GM23338 (cell line): ENCODE measurements around the gene KRTAP10-9. TPM values are rescaled to one million over a fixed set of nuclear protein-coding genes. Genes with fewer than 3 reads are reported as not detected.

ENCODE experiments used
- ATAC-seq: fragments of 200-7000 bp; cut with Tn5 transposase; 3 replicates; pipeline ENCODE4 v1.9.1; 2020
- DNase-seq: peaks from one replicate; pipeline ENCODE4 v3.0.0-alpha.2; 2015; ENCODE audit warnings: low spot score
- H2AFZ ChIP-seq: fragments of 200-600 bp; sonication (generic); 2 replicates; pipeline ENCODE4 v1.8.0; 2016; ENCODE audit warnings: antibody characterized with exemption, mild to moderate bottlenecking, moderate library complexity
- H3F3A ChIP-seq: fragments of 200-600 bp; sonication (generic); replicated peaks from 2 replicates; pipeline ENCODE4 v1.8.0; 2017; ENCODE audit warnings: antibody characterized with exemption, mixed run types, low read depth
- H3K27ac ChIP-seq: fragments of 200-600 bp; sonication (generic); 2 replicates; pipeline ENCODE4 v1.6.1; 2016; ENCODE audit warnings: low read depth
- H3K27me3 ChIP-seq: fragments of 200-600 bp; sonication (generic); 2 replicates; pipeline ENCODE4 v1.8.0; 2016; ENCODE audit warnings: mild to moderate bottlenecking, mixed run types, moderate library complexity; ENCODE audit not compliant: insufficient read depth
- H3K36me3 ChIP-seq: fragments of 200-600 bp; sonication (generic); 2 replicates; pipeline ENCODE4 v1.8.0; 2016; ENCODE audit warnings: mild to moderate bottlenecking; ENCODE audit not compliant: insufficient read depth
- H3K4me1 ChIP-seq: fragments of 200-600 bp; sonication (generic); 2 replicates; pipeline ENCODE4 v1.8.0; 2016; ENCODE audit warnings: mild to moderate bottlenecking, moderate library complexity; ENCODE audit not compliant: insufficient read depth
- H3K4me2 ChIP-seq: fragments of 200-600 bp; sonication (generic); 2 replicates; pipeline ENCODE4 v1.7.1; 2017; ENCODE audit warnings: mixed run types
- H3K4me3 ChIP-seq: fragments of 200-600 bp; sonication (generic); 2 replicates; pipeline ENCODE4 v1.6.1; 2016; ENCODE audit warnings: mixed run types
- H3K79me2 ChIP-seq: fragments of 200-600 bp; sonication (generic); replicated peaks from 2 replicates; pipeline ENCODE4 v1.8.0; 2017; ENCODE audit warnings: mild to moderate bottlenecking; ENCODE audit not compliant: insufficient read depth
- H3K9me2 ChIP-seq: fragments of 200-600 bp; sonication (generic); 2 replicates; pipeline ENCODE4 v1.8.0; 2017; ENCODE audit not compliant: insufficient read depth
- H4K20me1 ChIP-seq: fragments of 200-600 bp; sonication (generic); replicated peaks from 2 replicates; pipeline ENCODE4 v1.8.0; 2017; ENCODE audit warnings: mild to moderate bottlenecking; ENCODE audit not compliant: insufficient read depth
- H3K27ac Mint-ChIP-seq: 2 replicates; pipeline ENCODE4 v1.8.0; 2020; ENCODE audit warnings: inconsistent platforms, mild to moderate bottlenecking, moderate library complexity, mixed read lengths
- H3K27me3 Mint-ChIP-seq: 3 replicates; pipeline ENCODE4 v1.8.0; 2022; ENCODE audit warnings: low read depth, mild to moderate bottlenecking, moderate library complexity, mixed read lengths, inconsistent platforms; ENCODE audit not compliant: insufficient read depth, poor library complexity
- H3K36me3 Mint-ChIP-seq: 3 replicates; pipeline ENCODE4 v1.8.0; 2021; ENCODE audit warnings: low read depth, mild to moderate bottlenecking, inconsistent platforms, moderate library complexity, mixed read lengths
- H3K4me1 Mint-ChIP-seq: 3 replicates; pipeline ENCODE4 v1.8.0; 2020; ENCODE audit warnings: mild to moderate bottlenecking, inconsistent platforms, mixed read lengths
- H3K4me3 Mint-ChIP-seq: 3 replicates; pipeline ENCODE4 v1.8.0; 2021; ENCODE audit warnings: moderate library complexity, mild to moderate bottlenecking, inconsistent platforms, mixed read lengths
- H3K9me3 Mint-ChIP-seq: 3 replicates; pipeline ENCODE4 v1.8.0; 2020; ENCODE audit warnings: moderate library complexity, mild to moderate bottlenecking, inconsistent platforms, mixed read lengths
- EZH2 ChIP-seq: fragments of 200-600 bp; sonication (generic); IDR thresholded peaks from one replicate; pipeline ENCODE4 v1.8.0; 2017; ENCODE audit warnings: antibody characterized with exemption, mild to moderate bottlenecking, low read depth; ENCODE audit not compliant: unreplicated experiment
- EZH2phosphoT487 ChIP-seq: fragments of 200-600 bp; sonication (generic); IDR thresholded peaks from one replicate; pipeline ENCODE4 v1.8.1; 2018; ENCODE audit warnings: antibody characterized with exemption; ENCODE audit not compliant: unreplicated experiment
- JUNB ChIP-seq: IDR thresholded peaks from one replicate; pipeline ENCODE4 v1.6.1; 2016; ENCODE audit warnings: antibody characterized with exemption; ENCODE audit not compliant: unreplicated experiment
- STAT1 ChIP-seq: IDR thresholded peaks from one replicate; pipeline ENCODE4 v1.6.1; 2016; ENCODE audit warnings: antibody characterized with exemption; ENCODE audit not compliant: unreplicated experiment
- ZNF331 ChIP-seq: fragments of 250-450 bp; sonication (Bioruptor Pico); IDR thresholded peaks from 2 replicates; pipeline ENCODE4 v1.5.0; 2020; ENCODE audit warnings: low read depth, mild to moderate bottlenecking, moderate library complexity
- ZNF462 ChIP-seq: fragments of 250-450 bp; sonication (Bioruptor Pico); IDR thresholded peaks from 2 replicates; pipeline ENCODE4 v1.5.0; 2020; ENCODE audit warnings: mild to moderate bottlenecking, moderate library complexity
- polyA plus RNA-seq: library from polyadenylated mRNA; unstranded; fragments of >200 nt; fragmentation: Nextera tagmentation; extraction: Ambion mirVana; gene quantifications from 2 replicates; pipeline ENCODE4 v1.2.1, GENCODE V29; 2016
- total RNA-seq: library from RNA; depleted of rRNA; stranded (reverse); fragments of >200 nt; shearing (Covaris generic); gene quantifications from 2 replicates; pipeline ENCODE4 v1.2.3, GENCODE V29; 2014
- TF ChIP-seq, protein P1 (sequence below), 2 experiments: fragments of 200-600 bp in 1 of 2; sonication (generic) in 1 of 2; conservative IDR thresholded peaks; 2 replicates each; pipeline versions ENCODE4 v1.5.1 to v1.6.1; 2016 to 2017; ENCODE audit warnings: antibody characterized with exemption in 2 of 2, low read depth in 2 of 2, mild to moderate bottlenecking in 2 of 2, moderate library complexity in 1 of 2
- TF ChIP-seq, protein P2 (sequence below): IDR thresholded peaks from one replicate; pipeline ENCODE4 v1.6.1; 2018; ENCODE audit warnings: antibody characterized with exemption; ENCODE audit not compliant: unreplicated experiment

KRTAP10-9 gene
- total and polyA plus RNA-seq, 2 experiments from 2014 or later: not detected

DNA sequence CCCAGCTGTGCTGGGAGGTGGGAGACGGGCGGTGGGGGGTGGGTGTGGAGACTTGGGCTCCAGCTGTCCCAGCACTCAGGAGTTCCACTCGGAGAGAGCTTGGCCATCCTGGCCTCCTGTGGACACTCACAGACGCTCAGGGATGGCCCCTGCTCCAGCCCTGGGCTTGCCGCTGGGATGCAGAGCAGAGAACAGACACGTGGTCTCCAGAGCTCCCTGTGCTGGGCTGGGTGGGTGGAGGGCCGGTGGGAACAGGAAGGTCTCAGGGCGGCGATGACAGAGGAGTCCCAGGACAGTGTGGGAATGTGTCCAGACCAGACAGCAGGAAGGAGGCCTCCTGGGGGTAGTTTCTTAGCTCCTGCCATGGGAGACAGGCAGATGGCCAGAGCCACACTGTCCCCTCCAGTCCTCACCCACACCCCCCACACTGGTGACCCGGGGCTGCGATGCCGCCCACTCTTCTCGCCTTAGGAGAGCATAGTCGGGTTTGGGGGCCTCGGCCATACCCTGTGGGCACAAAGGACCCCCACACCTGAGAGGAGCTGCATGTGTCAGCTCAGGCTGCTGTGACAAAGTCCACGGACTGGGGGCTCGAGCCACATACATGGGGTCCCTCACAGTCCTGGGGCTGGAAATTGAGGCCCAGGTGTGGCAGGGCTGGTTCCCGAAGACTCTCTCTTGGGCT lies 2.0 kb downstream of the KRTAP10-9 start (continued):
- TF ChIP-seq ZNF462 (CRISPR knock-in tag): no peak
- TF ChIP-seq EZH2: no peak
- TF ChIP-seq, protein P1, sequence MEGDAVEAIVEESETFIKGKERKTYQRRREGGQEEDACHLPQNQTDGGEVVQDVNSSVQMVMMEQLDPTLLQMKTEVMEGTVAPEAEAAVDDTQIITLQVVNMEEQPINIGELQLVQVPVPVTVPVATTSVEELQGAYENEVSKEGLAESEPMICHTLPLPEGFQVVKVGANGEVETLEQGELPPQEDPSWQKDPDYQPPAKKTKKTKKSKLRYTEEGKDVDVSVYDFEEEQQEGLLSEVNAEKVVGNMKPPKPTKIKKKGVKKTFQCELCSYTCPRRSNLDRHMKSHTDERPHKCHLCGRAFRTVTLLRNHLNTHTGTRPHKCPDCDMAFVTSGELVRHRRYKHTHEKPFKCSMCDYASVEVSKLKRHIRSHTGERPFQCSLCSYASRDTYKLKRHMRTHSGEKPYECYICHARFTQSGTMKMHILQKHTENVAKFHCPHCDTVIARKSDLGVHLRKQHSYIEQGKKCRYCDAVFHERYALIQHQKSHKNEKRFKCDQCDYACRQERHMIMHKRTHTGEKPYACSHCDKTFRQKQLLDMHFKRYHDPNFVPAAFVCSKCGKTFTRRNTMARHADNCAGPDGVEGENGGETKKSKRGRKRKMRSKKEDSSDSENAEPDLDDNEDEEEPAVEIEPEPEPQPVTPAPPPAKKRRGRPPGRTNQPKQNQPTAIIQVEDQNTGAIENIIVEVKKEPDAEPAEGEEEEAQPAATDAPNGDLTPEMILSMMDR (conservative IDR thresholded peaks at IDR 0.05; ENCODE audit: low read depth in 2 of 2): no peak
- no peak for TF ChIP-seq STAT1

GRCh38 chr21:44630440-44630839 lies 3.5 kb downstream of the KRTAP10-9 start:
- Mint-ChIP-seq H3K4me1 (no peaks in the 10 kb centered on the region), H3K27me3 (peaks cover 7% of the 10 kb centered on the region), H3K36me3 (peaks cover 7% of the 10 kb centered on the region), H3K4me3 (no peak overlapping the region), H3K9me3 (peaks cover 20% of the 10 kb centered on the region), H3K27ac (no peak overlapping the region)
- DNase-seq (no peak), ATAC-seq (no peak)
- 0 out of 2 replicates have a peak, but pooled peaks cover 6% of the 10 kb centered on the region for H3K36me3 ChIP-seq
- H3K27ac ChIP-seq: no peak overlapping the region
- no peak overlapping the region for H2AFZ ChIP-seq
- no peak overlapping the region for H3K4me2 ChIP-seq
- H3K79me2 ChIP-seq: no peaks in the 10 kb centered on the region
- H3F3A ChIP-seq: no peaks in the 10 kb centered on the region
- no peaks in the 10 kb centered on the region for H4K20me1 ChIP-seq
- H3K27me3 ChIP-seq: no peaks in the 10 kb centered on the region
- no peaks in the 10 kb centered on the region for H3K9me2 ChIP-seq
- no peak overlapping the region for H3K4me3 ChIP-seq
- no peaks in the 10 kb centered on the region for H3K4me1 ChIP-seq
- TF ChIP-seq EZH2phosphoT487 (no peak), ZNF331 (no peak), JUNB (no peak), STAT1 (no peak)
- TF ChIP-seq, protein P2, sequence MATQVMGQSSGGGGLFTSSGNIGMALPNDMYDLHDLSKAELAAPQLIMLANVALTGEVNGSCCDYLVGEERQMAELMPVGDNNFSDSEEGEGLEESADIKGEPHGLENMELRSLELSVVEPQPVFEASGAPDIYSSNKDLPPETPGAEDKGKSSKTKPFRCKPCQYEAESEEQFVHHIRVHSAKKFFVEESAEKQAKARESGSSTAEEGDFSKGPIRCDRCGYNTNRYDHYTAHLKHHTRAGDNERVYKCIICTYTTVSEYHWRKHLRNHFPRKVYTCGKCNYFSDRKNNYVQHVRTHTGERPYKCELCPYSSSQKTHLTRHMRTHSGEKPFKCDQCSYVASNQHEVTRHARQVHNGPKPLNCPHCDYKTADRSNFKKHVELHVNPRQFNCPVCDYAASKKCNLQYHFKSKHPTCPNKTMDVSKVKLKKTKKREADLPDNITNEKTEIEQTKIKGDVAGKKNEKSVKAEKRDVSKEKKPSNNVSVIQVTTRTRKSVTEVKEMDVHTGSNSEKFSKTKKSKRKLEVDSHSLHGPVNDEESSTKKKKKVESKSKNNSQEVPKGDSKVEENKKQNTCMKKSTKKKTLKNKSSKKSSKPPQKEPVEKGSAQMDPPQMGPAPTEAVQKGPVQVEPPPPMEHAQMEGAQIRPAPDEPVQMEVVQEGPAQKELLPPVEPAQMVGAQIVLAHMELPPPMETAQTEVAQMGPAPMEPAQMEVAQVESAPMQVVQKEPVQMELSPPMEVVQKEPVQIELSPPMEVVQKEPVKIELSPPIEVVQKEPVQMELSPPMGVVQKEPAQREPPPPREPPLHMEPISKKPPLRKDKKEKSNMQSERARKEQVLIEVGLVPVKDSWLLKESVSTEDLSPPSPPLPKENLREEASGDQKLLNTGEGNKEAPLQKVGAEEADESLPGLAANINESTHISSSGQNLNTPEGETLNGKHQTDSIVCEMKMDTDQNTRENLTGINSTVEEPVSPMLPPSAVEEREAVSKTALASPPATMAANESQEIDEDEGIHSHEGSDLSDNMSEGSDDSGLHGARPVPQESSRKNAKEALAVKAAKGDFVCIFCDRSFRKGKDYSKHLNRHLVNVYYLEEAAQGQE: no peak
